NCI-H1694 (cell line): ENCODE measurements around the gene FOXP1.

ENCODE experiments used
- DNase-seq: peaks from one replicate; lab custom pipeline; 2025; lab: John Stamatoyannopoulos, UW

The FOXP1 gene

DNA sequence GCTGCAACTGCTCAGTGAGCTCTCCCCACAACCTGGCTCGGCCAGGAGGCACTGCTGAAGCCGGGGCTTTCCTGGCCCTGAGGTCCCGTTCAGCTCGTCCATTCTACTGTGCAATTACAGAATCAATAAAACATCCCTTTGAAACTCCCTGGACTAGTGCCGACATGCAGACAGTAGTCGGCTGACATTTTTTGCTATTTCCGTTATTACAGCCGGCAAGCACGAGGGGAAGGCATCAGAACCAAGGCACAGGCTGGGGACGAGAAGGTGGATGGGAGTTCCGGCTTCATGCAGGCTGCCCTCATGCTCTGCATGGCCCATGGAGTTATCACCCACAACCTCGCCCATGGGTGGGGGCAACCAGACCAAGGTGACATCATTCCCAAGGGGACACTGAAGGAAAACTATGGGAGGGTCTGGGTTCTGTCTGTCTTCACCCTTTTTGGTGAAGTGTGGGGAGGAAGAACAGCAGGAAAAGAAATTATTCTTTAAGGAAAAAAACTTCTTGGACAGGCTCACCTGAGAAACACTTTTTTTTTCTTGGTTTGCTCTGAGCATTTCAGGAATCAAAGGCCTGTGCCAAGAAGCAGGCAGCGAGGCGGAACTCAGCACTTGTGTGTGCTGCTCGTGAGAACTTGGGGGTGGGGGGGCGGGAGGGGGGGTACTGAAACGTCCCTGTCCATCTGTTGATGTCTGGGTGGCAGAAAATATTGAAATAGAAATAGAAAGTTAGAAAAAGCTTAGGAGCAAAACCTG lies 154.5 kb downstream of the FOXP1 start:
- DNase-seq: no peak

GRCh38 chr3:71425491-71426071 lies 157.9 kb downstream of the FOXP1 start:
- no peak for DNase-seq

GRCh38 chr3:71423151-71423906 lies 160.2 kb downstream of the FOXP1 start:
- peak; percentile 17 for DNase-seq

DNA sequence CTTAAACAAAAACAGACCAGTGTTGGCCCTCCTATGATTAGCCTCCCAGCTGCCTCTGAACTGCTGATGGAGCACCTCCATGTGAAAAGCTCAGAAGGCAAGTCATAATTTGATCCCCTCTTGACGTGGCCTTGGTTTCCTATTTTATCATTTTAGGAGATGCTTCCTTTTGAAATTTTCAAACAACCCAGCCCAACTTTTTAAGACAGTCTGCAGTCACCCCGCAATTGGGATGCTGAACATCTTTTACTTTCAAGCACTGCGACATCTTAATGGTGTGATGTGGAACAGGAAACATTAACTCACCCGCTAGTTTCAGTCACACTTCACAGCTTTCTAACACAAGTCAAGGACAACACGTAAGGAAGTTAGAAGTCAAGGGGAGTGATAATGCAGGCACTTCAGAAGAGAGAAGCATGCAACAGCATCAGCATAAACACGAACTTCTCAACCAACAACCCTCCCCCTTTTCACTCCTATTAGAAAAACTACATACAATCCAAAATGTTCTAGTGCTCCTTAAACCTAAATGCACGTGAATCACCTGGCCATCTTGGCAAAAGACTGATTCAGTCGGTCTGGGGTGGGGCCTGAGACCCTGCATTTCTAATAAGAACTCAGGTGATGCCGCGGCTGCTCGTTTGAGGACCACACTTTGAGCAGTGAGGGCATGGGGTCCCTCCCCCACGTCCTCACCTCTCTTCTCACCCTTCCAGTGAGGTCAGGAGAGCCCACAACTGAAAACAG lies 161.5 kb downstream of the FOXP1 start:
- DNase-seq: no peak

DNA sequence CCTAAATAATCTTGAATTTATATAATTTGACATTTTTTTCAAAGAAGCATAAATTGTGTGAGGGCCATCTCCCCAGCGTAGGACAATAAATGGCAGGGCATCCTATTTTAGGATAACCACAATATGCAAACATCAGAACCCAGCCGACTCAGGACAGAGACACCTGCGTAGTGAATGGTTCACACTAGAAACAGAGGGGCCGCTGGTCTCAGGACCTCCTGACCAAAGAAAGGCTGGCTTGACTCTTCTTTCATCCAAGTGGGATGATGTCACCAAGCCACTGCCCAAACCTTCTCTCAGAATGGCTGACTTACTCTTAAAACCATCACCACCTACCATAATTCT lies 162.1 kb downstream of the FOXP1 start:
- DNase-seq: no peak

- DNase-seq: no peak
Measured at GRCh38 chr3:71419369-71419768, 164.2 kb downstream of the FOXP1 start.

- no peak for DNase-seq
Measured at GRCh38 chr3:71417791-71418190, 165.7 kb downstream of the FOXP1 start.

DNA sequence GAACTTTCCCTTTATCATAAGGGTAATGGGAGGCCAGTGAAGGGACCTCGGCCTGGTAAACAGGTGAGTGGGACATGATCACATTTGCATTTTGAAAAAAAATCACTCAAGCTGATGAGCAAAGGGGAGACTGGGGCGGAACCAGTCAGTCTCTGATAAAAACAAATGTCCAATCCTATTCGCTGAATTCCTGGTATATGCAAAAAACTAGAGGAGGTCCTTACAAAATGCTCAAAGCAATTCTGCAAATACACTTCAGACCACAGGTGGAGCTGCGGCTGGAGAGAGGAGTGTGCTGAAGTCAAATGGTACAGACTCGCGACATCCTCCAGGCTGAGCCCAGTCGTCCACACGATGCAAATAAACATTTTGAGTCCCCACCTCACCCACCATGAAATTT lies 166.7 kb downstream of the FOXP1 start:
- DNase-seq: no peak

- no peak for DNase-seq
Measured at GRCh38 chr3:71415681-71416122, 167.8 kb downstream of the FOXP1 start.

DNA sequence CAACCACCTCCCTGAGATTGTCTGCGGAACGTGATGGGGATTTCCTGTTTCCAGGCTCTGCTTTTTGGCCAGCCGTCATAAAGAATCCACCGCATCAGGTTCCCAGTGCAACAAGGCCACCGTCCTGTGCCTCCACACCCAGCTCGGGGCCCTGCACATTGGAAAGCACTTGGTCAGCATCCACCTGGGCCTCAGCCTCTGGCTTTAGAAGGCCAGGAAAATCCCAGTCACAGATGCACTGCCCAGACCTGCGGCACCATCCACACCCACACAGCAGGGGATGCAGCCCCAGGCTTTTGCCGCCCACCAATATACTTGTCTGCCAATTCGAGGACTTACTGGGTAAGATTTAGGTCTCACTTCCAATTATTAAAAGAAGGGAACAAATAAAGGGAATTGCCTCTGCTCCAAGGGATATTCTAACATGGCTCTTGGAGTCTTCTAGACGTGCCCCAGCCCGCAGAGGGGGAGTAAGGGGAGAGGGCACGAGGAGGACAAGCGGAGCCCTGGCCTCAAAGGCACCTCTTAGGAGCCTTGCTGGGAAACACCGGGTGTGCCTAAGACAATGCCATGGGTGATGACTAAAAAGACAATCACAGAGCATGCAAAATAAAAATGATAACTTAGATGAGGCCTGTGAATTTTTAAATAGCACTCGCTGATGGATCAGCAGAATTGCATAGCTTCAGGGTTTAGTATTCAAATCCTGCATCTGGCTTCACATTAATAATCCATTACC lies 169.2 kb downstream of the FOXP1 start:
- no peak for DNase-seq

DNA sequence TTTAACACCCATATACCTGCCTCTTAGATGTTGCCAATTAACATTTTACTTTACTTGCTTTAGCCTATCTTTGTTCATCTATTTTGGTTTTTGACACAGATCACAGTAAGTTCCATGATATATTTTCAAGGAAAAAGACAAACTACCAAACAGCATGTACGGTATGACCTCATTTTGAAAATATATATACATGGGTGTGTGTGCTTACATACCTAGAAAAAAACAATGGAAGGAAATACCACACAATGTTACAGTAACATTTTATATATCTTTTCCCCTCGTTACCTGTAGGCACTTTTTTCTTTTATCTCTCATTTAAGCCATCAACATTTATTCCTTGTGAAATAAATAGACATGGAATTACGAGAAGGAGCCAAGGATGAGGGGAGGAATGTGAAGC lies 170.0 kb downstream of the FOXP1 start:
- no peak for DNase-seq

- DNase-seq: no peak
Measured at GRCh38 chr3:71409352-71409751, 174.2 kb downstream of the FOXP1 start.

DNA sequence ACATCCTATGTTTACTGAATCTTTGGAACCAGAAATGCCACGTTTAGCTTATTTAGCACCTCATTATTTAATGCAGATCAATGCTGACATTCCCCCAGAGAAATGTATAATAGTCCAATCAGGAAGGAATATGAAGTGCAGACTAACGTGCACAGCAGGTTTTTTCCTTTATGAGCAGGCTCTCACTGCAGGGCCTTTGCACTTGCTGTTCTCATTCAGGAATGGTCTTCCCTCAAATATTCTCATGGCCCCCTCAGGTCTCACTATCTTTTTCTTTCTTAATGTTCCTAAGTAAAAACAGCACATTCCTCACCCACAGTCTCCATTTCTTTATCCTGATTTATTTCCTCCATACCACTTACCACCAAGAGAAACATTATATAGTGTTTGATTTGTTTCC lies 174.6 kb downstream of the FOXP1 start:
- no peak for DNase-seq

GRCh38 chr3:71407823-71408222 lies 175.7 kb downstream of the FOXP1 start:
- no peak for DNase-seq

DNA sequence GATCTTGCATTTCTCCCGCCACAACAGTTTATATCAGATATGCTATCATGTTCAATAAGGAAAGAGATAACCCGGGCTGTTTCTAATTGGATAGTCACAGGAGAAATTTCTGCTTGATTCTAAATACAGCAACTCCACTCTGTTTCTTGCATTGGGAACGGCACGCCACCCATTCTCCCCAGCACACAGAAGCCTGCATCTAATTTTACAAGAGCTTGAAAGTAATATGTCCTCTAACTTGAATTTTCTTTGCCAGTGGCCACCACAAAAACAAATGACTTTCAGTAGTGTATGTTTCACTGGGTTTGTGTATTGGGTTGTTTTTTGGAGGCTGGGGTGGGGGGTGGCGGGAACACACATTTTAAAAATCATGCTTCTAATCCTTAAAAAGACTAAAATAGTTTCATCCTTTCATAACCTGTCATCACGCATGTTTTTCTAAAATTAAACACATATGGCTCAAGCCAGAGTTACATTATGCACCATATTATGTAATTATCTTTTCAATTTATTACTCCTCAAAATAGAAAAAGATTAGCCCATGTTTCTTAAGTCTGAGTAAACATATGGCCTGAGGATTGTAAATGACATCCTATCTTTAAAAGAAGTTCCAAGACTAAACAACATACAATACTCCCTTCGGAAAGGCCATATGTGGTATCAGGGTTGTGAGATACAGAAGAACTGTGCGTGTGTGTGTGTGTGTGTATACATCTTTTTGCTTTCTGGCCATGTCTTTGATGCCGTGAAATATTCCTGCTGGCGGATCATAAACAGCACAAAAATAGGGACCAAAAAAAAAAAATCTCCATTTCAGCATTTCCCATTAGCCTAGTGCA lies 176.3 kb downstream of the FOXP1 start:
- no peak for DNase-seq

GRCh38 chr3:71402911-71403310 lies 180.6 kb downstream of the FOXP1 start:
- no peak for DNase-seq

GRCh38 chr3:71402280-71402679 lies 181.2 kb downstream of the FOXP1 start:
- no peak for DNase-seq

DNA sequence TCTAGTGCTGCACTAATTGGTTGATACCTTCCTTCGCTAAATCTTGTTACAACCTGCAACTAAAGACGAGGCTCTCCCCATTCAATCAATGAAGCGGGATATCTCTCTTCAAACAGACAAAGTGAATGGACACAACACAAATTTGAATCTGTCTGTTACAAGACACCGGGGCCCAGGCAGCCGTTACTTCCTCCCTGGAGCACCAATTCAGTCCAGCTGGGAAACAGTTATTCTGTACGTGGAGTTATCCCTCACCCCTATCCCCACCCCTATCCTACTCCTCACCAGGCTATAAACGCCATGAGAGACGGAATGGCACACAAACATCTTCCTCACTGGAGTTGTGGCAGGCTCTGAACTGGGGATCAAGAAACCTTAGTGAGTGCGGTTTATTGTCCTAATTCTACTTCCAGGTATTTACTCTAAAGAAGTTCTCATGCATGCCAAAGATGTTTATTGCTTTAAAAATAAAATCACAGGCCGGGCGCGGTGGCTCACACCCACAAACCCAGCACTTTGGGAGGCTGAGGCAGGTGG lies 181.8 kb downstream of the FOXP1 start:
- DNase-seq: no peak

- DNase-seq: no peak
Measured at GRCh38 chr3:71400986-71401451, 182.5 kb downstream of the FOXP1 start.

DNA sequence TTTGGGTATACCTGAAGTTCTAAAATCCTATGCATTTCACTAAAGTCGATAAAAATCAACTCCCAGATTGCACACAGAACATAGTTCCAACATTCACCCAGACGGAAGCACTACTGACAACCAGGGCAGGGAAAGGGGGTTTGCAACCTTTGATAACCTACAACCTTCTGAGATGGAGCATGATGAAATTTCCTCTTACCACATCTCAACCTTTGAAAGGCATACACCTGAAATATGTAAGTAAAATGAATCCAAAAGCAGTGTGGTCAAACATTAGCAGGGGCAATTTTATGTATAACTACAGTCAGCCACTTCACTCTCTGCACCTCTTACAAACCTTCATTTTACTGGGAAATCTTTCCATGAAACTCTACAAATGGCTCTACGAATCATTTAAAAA lies 184.1 kb downstream of the FOXP1 start:
- no peak for DNase-seq
